Tibial artery (tissue), 4 donors: ENCODE results near the gene XCL1.

Experiments
- DNase-seq, 2 donors: peaks; one replicate each; pipeline ENCODE4 v3.0.0-alpha.2; 2019
- H3K27ac ChIP-seq, 2 donors: fragments of 200-600 bp; sonication (generic) in 1 of 2; 1 replicate in 1 of 2; 2 replicates in 1 of 2; pipeline ENCODE4 v1.5.1; 2018 to 2019; ENCODE audit warnings: mild to moderate bottlenecking in 1 of 2
- H3K27me3 ChIP-seq, 2 donors: fragments of 200-600 bp; sonication (generic) in 1 of 2; one replicate each; pipeline versions ENCODE4 v1.5.1 to v1.6.0; 2016 to 2019
- H3K36me3 ChIP-seq, 3 donors: fragments of 200-600 bp; sonication (generic) in 2 of 3; one replicate each; pipeline ENCODE4 v1.5.1; 2016 to 2019; ENCODE audit warnings: mild to moderate bottlenecking in 2 of 3
- H3K4me1 ChIP-seq, 4 donors: fragments of 200-600 bp; sonication (generic) in 2 of 4; 1 replicate in 3 of 4; 2 replicates in 1 of 4; pipeline ENCODE4 v1.5.1; 2016 to 2019
- H3K4me3 ChIP-seq, 2 donors: fragments of 200-600 bp; sonication (generic) in 1 of 2; 1 replicate in 1 of 2; 2 replicates in 1 of 2; pipeline ENCODE4 v1.5.1; 2018 to 2019; ENCODE audit warnings: mild to moderate bottlenecking in 2 of 2
- H3K9me3 ChIP-seq, 3 donors: fragments of 200-600 bp; sonication (generic) in 1 of 3; one replicate each; pipeline ENCODE4 v1.5.1; 2016 to 2019
- intact Hi-C: fragments of 100-400 bp; cut with DNase I; formaldehyde crosslinking; loops from one replicate; pipeline ENCODE4 v1.15.0; 2023; ENCODE audit warnings: low total_unique reads
- TF ChIP-seq, protein P1 (sequence below), 2 experiments: fragments of 200-600 bp in 1 of 2; fragments of 450-650 bp in 1 of 2; IDR thresholded peaks; one replicate each; pipeline ENCODE4 v1.5.1; 2017 to 2019; ENCODE audit warnings: antibody characterized with exemption in 2 of 2, mild to moderate bottlenecking in 1 of 2, moderate library complexity in 1 of 2

Gene XCL1

DNA sequence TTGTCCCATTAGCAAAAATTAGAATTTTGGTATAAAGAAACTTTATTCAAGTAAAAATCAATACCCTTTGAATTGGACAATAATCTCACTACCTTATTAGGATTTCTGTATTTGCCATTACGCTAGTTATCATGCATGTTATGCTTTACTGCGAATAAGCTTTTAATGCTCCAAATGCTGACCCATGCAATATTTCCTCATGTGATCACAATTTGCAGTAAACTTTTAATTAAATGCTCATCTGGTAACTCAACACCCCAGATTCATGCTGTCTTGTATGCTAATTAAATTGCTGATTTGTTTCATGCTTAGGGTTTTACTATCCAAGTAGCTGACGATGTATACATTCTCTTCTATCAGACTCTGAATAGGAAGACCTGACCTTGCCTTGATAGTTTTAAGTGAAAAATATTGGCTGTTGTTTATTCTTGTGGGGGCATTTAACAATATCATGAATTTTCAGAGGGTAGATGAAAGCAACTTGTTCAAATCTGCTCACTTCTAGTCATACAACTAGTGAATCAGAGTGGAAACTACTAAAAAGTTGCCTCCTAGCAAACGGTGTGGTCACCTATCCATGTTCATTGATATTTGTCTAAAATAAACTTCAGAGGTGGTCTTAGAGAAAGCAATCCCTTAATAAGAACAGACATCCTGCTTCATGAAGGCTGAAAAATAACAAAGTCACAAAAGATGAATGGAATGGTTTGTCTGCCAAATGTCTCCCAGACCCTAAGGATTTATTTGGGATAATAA lies 5.6 kb downstream of the XCL1 start:
- no peaks in the 10 kb centered on the region for H3K9me3 ChIP-seq
- no peak for DNase-seq
- intact Hi-C loops = no loop called here
- TF ChIP-seq, protein P1, sequence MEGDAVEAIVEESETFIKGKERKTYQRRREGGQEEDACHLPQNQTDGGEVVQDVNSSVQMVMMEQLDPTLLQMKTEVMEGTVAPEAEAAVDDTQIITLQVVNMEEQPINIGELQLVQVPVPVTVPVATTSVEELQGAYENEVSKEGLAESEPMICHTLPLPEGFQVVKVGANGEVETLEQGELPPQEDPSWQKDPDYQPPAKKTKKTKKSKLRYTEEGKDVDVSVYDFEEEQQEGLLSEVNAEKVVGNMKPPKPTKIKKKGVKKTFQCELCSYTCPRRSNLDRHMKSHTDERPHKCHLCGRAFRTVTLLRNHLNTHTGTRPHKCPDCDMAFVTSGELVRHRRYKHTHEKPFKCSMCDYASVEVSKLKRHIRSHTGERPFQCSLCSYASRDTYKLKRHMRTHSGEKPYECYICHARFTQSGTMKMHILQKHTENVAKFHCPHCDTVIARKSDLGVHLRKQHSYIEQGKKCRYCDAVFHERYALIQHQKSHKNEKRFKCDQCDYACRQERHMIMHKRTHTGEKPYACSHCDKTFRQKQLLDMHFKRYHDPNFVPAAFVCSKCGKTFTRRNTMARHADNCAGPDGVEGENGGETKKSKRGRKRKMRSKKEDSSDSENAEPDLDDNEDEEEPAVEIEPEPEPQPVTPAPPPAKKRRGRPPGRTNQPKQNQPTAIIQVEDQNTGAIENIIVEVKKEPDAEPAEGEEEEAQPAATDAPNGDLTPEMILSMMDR (IDR thresholded peaks at IDR 0.05) = no peak
- no peak overlapping the region for H3K27ac ChIP-seq
- no peaks in the 10 kb centered on the region for H3K36me3 ChIP-seq
- no peaks in the 10 kb centered on the region for H3K27me3 ChIP-seq
- no peak overlapping the region for H3K4me3 ChIP-seq
- peaks cover 0 to 15% (median 3%) of the 10 kb centered on the region in 4 donors for H3K4me1 ChIP-seq

DNA sequence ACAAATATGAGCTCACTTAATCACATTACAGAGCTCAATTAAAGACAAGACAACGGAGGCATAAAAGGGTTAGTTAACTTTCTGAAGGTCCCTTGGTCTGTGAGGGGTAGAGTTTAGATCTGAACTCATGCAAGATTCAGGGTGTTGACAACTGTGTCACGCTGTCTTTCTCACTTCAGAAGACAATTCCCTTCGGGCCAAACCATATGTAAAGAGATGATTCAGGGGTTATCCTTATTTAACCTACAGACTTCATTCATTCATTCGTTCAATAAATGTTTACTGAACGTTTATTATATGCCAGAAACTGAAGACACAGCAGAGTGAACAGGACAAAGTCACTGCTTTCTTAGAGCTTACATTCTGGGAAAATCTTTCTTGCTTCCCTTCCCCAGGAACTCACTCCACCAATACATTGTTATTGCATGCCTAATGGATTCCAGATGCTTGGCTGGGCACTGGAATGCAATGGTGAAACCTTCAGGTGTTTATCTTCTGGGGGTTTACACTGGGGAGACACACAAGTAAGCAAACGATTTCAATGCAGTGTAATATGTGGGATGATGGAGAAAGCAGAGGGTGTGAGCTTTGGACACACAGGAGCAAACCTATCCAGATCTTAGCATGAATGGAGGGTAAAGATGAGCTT lies 6.4 kb downstream of the XCL1 start:
- DNase-seq = no peak
- intact Hi-C loops = no loop called here
- Histone ChIP-seq H3K4me1 (peaks cover 0 to 15% (median 3%) of the 10 kb centered on the region in 4 donors), H3K36me3 (no peaks in the 10 kb centered on the region), H3K9me3 (no peaks in the 10 kb centered on the region), H3K4me3 (no peak overlapping the region), H3K27ac (no peak overlapping the region), H3K27me3 (no peaks in the 10 kb centered on the region)
- TF ChIP-seq, protein P1 (IDR thresholded peaks at IDR 0.05) = no peak

DNA sequence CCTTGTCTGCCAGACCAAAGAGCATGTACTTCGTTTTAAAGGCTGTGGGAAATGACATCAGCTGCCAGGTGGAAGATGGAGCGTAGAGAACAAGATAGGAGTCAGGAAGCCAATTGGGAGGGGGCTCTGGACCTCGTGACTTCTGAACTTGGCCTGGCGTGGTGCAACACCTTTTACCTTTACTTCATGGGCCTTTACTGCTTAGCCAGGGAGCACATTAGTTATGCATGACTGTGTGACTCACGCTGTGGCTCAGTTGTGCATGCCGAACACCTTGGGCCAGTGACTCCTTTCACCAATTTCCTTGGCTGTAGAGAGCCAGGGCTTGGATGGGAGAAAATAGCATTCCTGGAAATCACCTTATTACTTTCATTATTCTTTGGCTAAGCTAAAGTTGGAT lies 7.2 kb downstream of the XCL1 start:
- peaks cover 0 to 15% (median 3%) of the 10 kb centered on the region in 4 donors for H3K4me1 ChIP-seq
- H3K36me3 ChIP-seq = no peaks in the 10 kb centered on the region
- H3K9me3 ChIP-seq = no peaks in the 10 kb centered on the region
- no peak overlapping the region for H3K27ac ChIP-seq
- TF ChIP-seq, protein P1 (IDR thresholded peaks at IDR 0.05) = no peak
- no peak overlapping the region for H3K4me3 ChIP-seq
- no peaks in the 10 kb centered on the region for H3K27me3 ChIP-seq
- intact Hi-C loops = no loop called here
- DNase-seq = no peak

DNA sequence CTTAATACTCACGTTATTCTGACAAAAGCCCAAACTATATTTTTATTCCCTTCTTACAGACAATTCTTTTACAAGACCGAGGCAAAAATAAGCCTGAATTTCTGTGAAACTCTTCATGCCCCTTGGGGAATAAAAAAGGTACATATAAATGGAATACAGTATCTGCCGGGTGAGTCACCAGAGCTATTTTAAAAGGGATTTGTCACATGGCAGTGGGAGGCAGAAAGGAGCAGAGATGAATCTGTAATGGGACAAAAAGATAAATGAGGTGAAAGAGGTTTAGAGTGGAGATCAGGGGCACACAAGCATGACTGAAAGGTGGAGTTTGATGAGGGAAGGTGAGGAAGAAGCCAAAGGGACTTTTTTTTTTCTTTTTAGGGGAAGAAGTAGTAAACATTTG lies 8.8 kb downstream of the XCL1 start:
- TF ChIP-seq, protein P1 (IDR thresholded peaks at IDR 0.05) = no peak
- intact Hi-C loops = no loop called here
- H3K4me3 ChIP-seq = no peak overlapping the region
- DNase-seq = no peak
- H3K27me3 ChIP-seq = no peaks in the 10 kb centered on the region
- H3K4me1 ChIP-seq = peaks cover 0 to 15% (median 3%) of the 10 kb centered on the region in 4 donors
- H3K36me3 ChIP-seq = no peaks in the 10 kb centered on the region
- H3K9me3 ChIP-seq = no peaks in the 10 kb centered on the region
- H3K27ac ChIP-seq = no peak overlapping the region

DNA sequence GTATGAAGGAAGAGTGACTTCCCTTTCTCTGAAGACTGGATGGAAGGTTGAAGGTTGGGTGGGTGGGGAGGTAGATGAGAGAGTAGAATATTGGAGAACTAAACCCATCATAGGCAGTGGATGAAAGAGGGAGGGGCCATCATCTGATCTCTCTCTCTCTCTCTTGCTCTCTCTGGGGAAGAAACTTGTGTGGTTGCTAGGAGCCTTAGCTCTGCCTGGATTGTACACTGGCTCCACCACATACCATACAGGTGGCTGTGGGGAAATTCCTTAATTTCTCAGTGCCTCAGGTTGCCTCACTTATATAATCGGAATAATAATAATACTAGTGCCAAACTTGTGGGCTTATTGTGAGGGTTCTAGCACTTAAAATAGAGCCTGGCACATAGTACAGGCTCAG lies 9.5 kb downstream of the XCL1 start:
- no peak overlapping the region for H3K27ac ChIP-seq
- intact Hi-C loops = no loop called here
- TF ChIP-seq, protein P1 (IDR thresholded peaks at IDR 0.05) = no peak

More for the DNA sequence above, 9.5 kb downstream of the XCL1 start:
- H3K4me1 ChIP-seq = peaks cover 0 to 15% (median 3%) of the 10 kb centered on the region in 4 donors
- no peak for DNase-seq
- H3K27me3 ChIP-seq = no peaks in the 10 kb centered on the region
- no peak overlapping the region for H3K4me3 ChIP-seq
- H3K9me3 ChIP-seq = no peaks in the 10 kb centered on the region
- H3K36me3 ChIP-seq = no peaks in the 10 kb centered on the region
